Naive B cell (primary cell): Measurements from ENCODE around the gene PRKG1. TPM values are rescaled to one million over a fixed set of nuclear protein-coding genes. Genes with fewer than 3 reads are reported as not detected.
"Not testable (repeated sequence)": the region's sequence is repeated elsewhere in the genome, so short reads cannot be mapped to it uniquely, and the experiment has no call there.

Experiments used
- ATAC-seq, 2 donors: fragments of 150-1000 bp; cut with Tn5 transposase; 2 replicates each; pipeline ENCODE4 v1.10.0; 2021; ENCODE audit warnings: low read depth in 2 of 2, mild to moderate bottlenecking in 2 of 2, moderate library complexity in 2 of 2
- DNase-seq: peaks from one replicate; pipeline ENCODE4 v3.0.0; 2022
- H3K27ac Mint-ChIP-seq, 6 donors: one replicate each; pipeline ENCODE4 v1.8.0; 2020 to 2022; ENCODE audit warnings: mild to moderate bottlenecking in 6 of 6, mixed read lengths in 6 of 6, moderate library complexity in 5 of 6, inconsistent platforms in 2 of 6
- H3K27me3 Mint-ChIP-seq, 3 donors: one replicate each; pipeline ENCODE4 v1.8.0; 2021 to 2022; ENCODE audit warnings: mixed read lengths in 3 of 3, mild to moderate bottlenecking in 1 of 3
- H3K36me3 Mint-ChIP-seq, 2 donors: one replicate each; pipeline ENCODE4 v1.8.0; 2020 to 2022; ENCODE audit warnings: mixed read lengths in 2 of 2, inconsistent platforms in 1 of 2, mild to moderate bottlenecking in 1 of 2
- H3K4me1 Mint-ChIP-seq, 3 donors: one replicate each; pipeline ENCODE4 v1.8.0; 2020 to 2022; ENCODE audit warnings: mixed read lengths in 3 of 3, inconsistent platforms in 1 of 3, mild to moderate bottlenecking in 1 of 3, moderate library complexity in 1 of 3
- H3K4me3 Mint-ChIP-seq, 8 donors: one replicate each; pipeline ENCODE4 v1.8.0; 2020 to 2022; ENCODE audit warnings: mild to moderate bottlenecking in 8 of 8, mixed read lengths in 8 of 8, moderate library complexity in 8 of 8, inconsistent platforms in 2 of 8
- H3K9me3 Mint-ChIP-seq, 7 donors: one replicate each; pipeline ENCODE4 v1.8.0; 2020 to 2022; ENCODE audit warnings: mixed read lengths in 7 of 7, mild to moderate bottlenecking in 5 of 7, inconsistent platforms in 2 of 7, moderate library complexity in 1 of 7
- polyA plus RNA-seq, 6 donors: library from polyadenylated mRNA; unstranded; fragments of 300-500 nt; fragmentation: Illumina TruSeq; gene quantifications; one replicate each; pipeline ENCODE4 v1.2.3, GENCODE V29; 2021; ENCODE audit warnings: low read depth in 6 of 6

Gene PRKG1
- polyA plus RNA-seq, 6 donors from 2014 or later: 0.21 TPM; not detected in 5

DNA sequence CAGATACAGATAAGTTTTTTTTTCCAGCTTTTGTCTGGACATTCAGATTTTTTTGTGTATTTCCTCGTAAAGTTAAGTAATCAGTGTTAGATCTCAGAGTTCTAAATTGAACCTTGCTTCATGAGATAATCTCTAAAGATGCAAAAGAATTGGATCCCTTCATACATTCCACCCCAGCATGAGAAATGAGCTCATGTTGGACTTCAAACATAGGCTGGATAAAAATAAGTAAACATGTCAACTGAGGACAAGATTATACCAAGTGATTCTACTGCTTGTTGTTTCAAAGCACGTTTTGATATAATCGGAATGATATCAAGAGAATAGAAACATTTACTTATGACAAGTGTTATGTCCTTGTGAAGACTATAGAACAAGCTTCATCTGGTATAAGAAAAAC lies 1122.8 kb downstream of the PRKG1 start:
- peaks cover 0 to 4% (median 0%) of the 10 kb centered on the region in 7 donors for H3K9me3 Mint-ChIP-seq
- no peak for DNase-seq
- no peak overlapping the region for H3K27ac Mint-ChIP-seq
- H3K27me3 Mint-ChIP-seq: no peaks in the 10 kb centered on the region
- no peaks in the 10 kb centered on the region for H3K4me1 Mint-ChIP-seq
- no peaks in the 10 kb centered on the region for H3K36me3 Mint-ChIP-seq
- no peak overlapping the region for H3K4me3 Mint-ChIP-seq
- no peak for ATAC-seq

DNA sequence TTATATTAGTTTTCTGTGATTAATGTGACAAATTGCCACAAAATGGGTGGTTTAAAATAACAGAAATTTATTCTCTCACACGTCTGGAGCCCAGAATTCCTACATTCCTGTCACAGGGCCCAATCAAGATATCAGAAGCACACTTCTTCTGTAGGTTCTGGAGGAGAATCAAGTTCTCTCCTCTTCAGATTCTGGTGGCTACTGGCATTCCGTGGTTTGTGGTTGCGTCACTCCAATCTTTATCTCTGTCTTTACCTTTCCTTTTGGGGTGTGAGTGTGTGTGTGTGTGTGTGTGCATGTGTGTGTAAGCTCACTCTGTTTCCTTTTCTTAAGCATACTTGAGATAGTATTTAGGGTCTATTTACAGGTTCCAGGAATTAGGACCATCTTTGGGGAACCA lies 1124.3 kb downstream of the PRKG1 start:
- no peak for DNase-seq
- no peak overlapping the region for H3K4me3 Mint-ChIP-seq
- H3K36me3 Mint-ChIP-seq: no peaks in the 10 kb centered on the region
- no peak for ATAC-seq
- peaks cover 0 to 4% (median 0%) of the 10 kb centered on the region in 7 donors for H3K9me3 Mint-ChIP-seq
- H3K4me1 Mint-ChIP-seq: no peaks in the 10 kb centered on the region
- H3K27ac Mint-ChIP-seq: no peak overlapping the region
- peaks cover 0 to 9% (median 2%) of the 10 kb centered on the region in 3 donors for H3K27me3 Mint-ChIP-seq

DNA sequence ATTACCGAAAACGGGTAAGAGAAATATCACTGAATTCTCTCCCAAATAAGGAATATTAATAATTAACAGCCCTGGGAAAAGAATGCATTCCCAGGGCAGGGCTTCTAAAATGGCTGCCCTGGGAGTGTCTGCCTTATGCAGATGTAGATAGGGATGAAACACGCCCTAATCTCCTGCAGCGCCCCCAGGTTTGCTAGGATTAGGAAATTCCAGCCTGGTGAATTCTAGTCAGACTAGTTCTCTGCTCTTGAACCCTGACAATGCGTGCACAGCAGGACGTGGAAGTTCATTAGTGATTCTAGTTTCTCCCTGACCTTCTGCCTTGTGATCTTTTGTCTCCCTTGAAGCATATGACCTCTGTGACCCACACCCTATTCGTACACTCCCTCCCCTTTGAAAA lies 1130.6 kb downstream of the PRKG1 start:
- ATAC-seq, H3K36me3 Mint-ChIP-seq, H3K4me1 Mint-ChIP-seq, DNase-seq, H3K27ac Mint-ChIP-seq, H3K4me3 Mint-ChIP-seq, H3K9me3 Mint-ChIP-seq: not testable (repeated sequence)
- peaks cover 12 to 28% (median 21%) of the 10 kb centered on the region in 3 donors for H3K27me3 Mint-ChIP-seq

GRCh38 chr10:52208365-52208764 lies 1134.1 kb downstream of the PRKG1 start:
- no peak overlapping the region for H3K4me3 Mint-ChIP-seq
- DNase-seq: no peak
- no peak for ATAC-seq
- H3K9me3 Mint-ChIP-seq: no peaks in the 10 kb centered on the region
- no peak overlapping the region for H3K27ac Mint-ChIP-seq
- H3K36me3 Mint-ChIP-seq: no peaks in the 10 kb centered on the region
- H3K4me1 Mint-ChIP-seq: peaks cover 0 to 2% (median 0%) of the 10 kb centered on the region in 3 donors
- peaks cover 12 to 20% (median 20%) of the 10 kb centered on the region in 3 donors for H3K27me3 Mint-ChIP-seq

- Mint-ChIP-seq H3K4me1 (peaks cover 0 to 11% (median 5%) of the 10 kb centered on the region in 3 donors), H3K27me3 (peaks cover 10 to 17% (median 15%) of the 10 kb centered on the region in 3 donors), H3K27ac (no peak overlapping the region), H3K36me3 (no peaks in the 10 kb centered on the region), H3K9me3 (no peaks in the 10 kb centered on the region), H3K4me3 (no peak overlapping the region)
- ATAC-seq (no peak), DNase-seq (no peak)
Measured at GRCh38 chr10:52210161-52210560, 1135.9 kb downstream of the PRKG1 start.

DNA sequence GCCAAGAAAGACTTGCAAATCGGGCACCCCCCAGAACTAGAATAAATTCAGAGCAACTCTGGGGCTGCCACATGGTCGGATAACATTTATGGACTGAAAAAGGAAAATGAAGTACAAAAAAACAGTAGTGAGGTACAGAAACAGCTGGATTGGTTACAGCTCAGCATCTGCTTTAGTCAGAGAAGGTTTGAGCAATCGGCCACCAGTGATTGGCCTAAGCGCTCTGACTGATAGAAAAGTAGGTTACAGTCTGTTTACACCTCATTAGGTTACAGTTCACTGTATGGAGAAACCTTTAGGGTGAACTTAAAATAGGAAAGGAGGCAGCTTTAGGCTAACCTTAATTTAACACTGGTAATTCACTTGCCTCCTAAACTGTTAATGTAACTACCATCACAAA lies 1137.8 kb downstream of the PRKG1 start:
- H3K9me3 Mint-ChIP-seq: no peaks in the 10 kb centered on the region
- peaks cover 0 to 6% (median 0%) of the 10 kb centered on the region in 3 donors for H3K27me3 Mint-ChIP-seq
- H3K4me1 Mint-ChIP-seq: peaks cover 14 to 20% (median 19%) of the 10 kb centered on the region in 3 donors
- H3K4me3 Mint-ChIP-seq: no peak overlapping the region
- no peak for ATAC-seq
- no peak for DNase-seq
- H3K27ac Mint-ChIP-seq: no peak overlapping the region
- H3K36me3 Mint-ChIP-seq: no peaks in the 10 kb centered on the region

DNA sequence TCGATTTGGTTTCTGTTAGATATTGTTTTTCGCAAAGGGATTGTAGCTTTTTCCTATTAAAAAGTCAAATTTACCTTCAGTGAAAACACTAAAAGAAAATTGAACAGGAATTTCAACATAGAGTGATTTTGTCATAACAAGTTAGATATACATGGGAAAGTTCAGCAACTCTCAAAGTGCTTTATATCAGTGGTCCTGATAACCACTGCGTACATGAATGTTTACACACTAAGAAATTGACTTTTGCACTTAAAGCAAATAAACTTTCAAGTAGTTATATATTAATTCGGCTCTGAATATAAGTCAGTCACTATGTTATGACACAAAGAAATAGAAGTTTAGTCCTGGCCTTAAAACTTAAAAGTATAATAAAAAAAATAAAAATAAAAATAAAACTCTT lies 1138.5 kb downstream of the PRKG1 start:
- H3K36me3 Mint-ChIP-seq: no peaks in the 10 kb centered on the region
- no peak for DNase-seq
- H3K27me3 Mint-ChIP-seq: peaks cover 0 to 2% (median 0%) of the 10 kb centered on the region in 3 donors
- no peak overlapping the region for H3K27ac Mint-ChIP-seq
- peaks cover 22 to 27% (median 26%) of the 10 kb centered on the region in 3 donors for H3K4me1 Mint-ChIP-seq
- H3K4me3 Mint-ChIP-seq: no peak overlapping the region
- ATAC-seq: no peak
- no peaks in the 10 kb centered on the region for H3K9me3 Mint-ChIP-seq

- DNase-seq: no peak
- Mint-ChIP-seq H3K4me3 (no peak overlapping the region), H3K9me3 (no peaks in the 10 kb centered on the region), H3K36me3 (no peaks in the 10 kb centered on the region), H3K4me1 (peaks cover 24 to 32% (median 26%) of the 10 kb centered on the region in 3 donors), H3K27ac (peak overlapping the region in 1 of 6 donors; percentile 35), H3K27me3 (no peaks in the 10 kb centered on the region)
- ATAC-seq: no peak
Measured at GRCh38 chr10:52213321-52213752, 1139.0 kb downstream of the PRKG1 start.

DNA sequence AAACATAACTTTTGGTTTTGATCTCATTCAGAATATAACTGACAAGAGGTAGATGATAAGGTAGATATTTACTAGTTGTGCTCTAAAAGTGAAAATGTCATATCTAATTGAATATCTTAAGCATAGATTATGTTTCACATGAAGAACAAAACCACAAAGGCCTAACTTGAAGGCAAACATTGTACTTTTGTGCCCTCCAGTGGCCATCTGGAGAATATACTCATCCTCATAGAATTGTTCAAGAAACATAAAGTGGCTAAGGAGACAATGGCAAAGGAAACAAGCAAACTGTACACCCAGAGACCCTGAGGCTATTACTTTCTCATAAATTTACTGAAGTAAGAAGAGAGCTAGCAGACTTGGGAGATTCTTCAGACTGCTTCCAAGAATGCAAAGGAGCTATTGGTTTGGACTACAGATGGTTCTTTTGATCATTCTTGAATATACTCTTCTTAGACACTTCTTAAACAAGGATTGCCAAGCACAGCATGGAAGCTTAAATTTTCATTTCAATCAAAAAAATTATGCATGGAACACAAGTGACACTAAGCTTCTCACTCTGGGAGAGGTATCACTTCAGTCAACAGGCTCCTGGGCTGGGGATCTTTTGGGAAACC lies 1141.6 kb downstream of the PRKG1 start:
- DNase-seq (peak; percentile 52), ATAC-seq (peak; percentile 37 to 46)
- Mint-ChIP-seq H3K4me3 (peak overlapping the region; percentile 19 to 77 (median 62)), H3K27ac (peak overlapping the region in 5 of 6 donors; percentile 15 to 93 (median 78)), H3K4me1 (peaks cover 24 to 32% (median 26%) of the 10 kb centered on the region in 3 donors), H3K27me3 (no peaks in the 10 kb centered on the region), H3K9me3 (no peaks in the 10 kb centered on the region), H3K36me3 (no peaks in the 10 kb centered on the region)

DNA sequence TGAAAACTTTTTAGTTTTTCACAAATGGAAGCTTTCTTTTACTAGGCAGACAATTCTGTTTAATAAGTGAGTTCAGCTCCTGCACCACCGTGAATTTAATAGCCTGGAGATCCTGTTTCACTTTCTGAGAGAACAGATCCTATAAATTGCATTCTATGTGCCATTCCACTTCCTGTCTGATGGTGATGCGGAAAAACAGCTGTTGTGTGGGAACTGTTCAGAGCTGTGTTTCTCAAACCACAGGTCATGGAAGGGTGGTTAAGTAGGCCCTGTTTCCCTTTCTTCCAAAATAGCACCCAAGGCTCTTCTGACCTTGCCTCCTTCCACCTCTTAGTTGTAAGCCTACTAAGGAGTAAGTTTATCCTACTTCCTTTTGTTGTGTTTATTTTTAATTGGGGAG lies 1142.6 kb downstream of the PRKG1 start:
- Mint-ChIP-seq H3K9me3 (no peaks in the 10 kb centered on the region), H3K4me3 (peak overlapping the region; percentile 41 to 77 (median 68)), H3K4me1 (peaks cover 24 to 32% (median 26%) of the 10 kb centered on the region in 3 donors), H3K27me3 (no peaks in the 10 kb centered on the region), H3K36me3 (no peaks in the 10 kb centered on the region), H3K27ac (peak overlapping the region; percentile 70 to 96 (median 92))
- DNase-seq (peak; percentile 62), ATAC-seq (peak; percentile 89 to 91)

- Mint-ChIP-seq H3K4me3 (peak overlapping the region in 3 of 8 donors; percentile 55 to 77 (median 75)), H3K9me3 (no peaks in the 10 kb centered on the region), H3K4me1 (peaks cover 24 to 32% (median 26%) of the 10 kb centered on the region in 3 donors), H3K36me3 (no peaks in the 10 kb centered on the region), H3K27ac (peak overlapping the region; percentile 70 to 96 (median 92)), H3K27me3 (no peaks in the 10 kb centered on the region)
- DNase-seq (no peak), ATAC-seq (no peak)
Measured at GRCh38 chr10:52217531-52217930, 1143.2 kb downstream of the PRKG1 start.

DNA sequence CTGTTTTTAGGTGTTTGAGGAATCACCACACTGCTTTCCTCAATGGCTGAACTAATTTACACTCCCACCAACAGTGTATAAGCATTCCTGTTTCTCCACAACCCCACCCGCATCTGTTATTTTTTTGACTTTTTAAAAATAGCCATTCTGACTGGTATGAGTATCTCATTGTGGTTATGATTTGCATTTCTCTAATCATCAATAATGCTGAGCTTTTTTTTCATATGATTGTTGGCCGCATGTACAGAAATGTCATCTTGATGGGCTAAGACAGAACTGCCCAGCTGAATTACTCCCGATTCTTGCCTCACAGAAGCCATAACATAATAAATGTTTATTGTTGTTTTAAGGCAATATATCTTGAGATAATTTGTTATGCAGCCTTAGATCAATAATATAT lies 1146.7 kb downstream of the PRKG1 start:
- Mint-ChIP-seq H3K4me1 (peaks cover 11 to 23% (median 20%) of the 10 kb centered on the region in 3 donors), H3K36me3 (no peaks in the 10 kb centered on the region), H3K9me3 (peaks cover 0 to 2% (median 0%) of the 10 kb centered on the region in 7 donors), H3K27me3 (no peaks in the 10 kb centered on the region), H3K27ac (no peak overlapping the region), H3K4me3 (no peak overlapping the region)
- no peak for ATAC-seq
- DNase-seq: no peak

DNA sequence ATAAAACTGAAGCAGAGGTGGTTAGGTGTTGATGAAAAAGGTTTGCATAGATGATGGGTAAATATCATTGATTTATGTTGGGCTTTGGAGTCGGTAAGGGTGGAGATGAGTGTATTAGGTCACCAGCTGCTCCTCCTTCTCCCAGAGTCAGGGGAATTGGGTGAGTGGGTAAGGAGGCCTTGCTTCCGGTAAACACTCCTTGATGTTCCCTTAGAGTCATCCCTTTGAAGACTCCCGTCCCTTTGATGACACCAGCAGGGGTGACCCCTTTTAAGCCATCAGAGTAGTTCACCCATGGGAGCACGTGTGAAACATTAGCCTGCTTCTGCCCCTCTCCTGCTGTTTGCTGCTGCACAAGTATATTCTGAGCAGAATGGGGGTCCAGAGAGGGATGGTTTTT lies 1147.6 kb downstream of the PRKG1 start:
- H3K9me3 Mint-ChIP-seq: peaks cover 0 to 2% (median 0%) of the 10 kb centered on the region in 7 donors
- no peak for DNase-seq
- no peak overlapping the region for H3K4me3 Mint-ChIP-seq
- no peak for ATAC-seq
- H3K4me1 Mint-ChIP-seq: peaks cover 8 to 14% (median 11%) of the 10 kb centered on the region in 3 donors
- no peaks in the 10 kb centered on the region for H3K36me3 Mint-ChIP-seq
- no peak overlapping the region for H3K27ac Mint-ChIP-seq
- H3K27me3 Mint-ChIP-seq: no peaks in the 10 kb centered on the region

DNA sequence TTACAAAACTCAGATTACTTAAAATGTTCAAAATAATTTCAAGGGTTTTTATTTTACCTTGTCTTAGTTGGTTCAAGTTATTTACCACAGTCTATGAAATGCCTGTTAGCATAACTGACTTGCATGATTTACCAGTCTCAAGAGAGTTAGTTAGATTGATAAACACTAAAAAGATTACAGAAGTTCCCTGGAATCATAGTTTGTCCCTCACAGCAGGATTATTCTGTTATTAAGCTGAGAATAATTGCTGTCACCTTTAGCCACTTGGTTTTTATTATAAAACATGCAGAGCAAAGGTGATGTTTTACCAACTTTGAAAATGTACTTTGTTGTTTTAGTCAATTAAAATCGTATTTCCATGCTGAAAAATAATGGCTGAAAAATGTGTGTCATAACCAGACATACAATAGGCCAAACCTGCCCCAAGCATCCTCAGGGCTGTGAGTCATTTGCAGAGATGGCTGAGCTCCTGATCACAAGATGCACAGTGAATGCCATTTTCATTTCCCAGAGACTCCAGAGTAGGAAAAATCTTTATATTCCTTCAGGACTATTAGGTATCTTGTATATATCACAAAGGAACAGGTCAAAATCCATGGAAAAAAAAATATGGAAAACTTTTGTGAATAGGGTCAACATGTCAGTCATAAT lies 1152.0 kb downstream of the PRKG1 start:
- Mint-ChIP-seq H3K4me1 (peaks cover 3 to 7% (median 6%) of the 10 kb centered on the region in 3 donors), H3K27me3 (no peaks in the 10 kb centered on the region), H3K36me3 (no peaks in the 10 kb centered on the region), H3K9me3 (peaks cover 0 to 2% (median 0%) of the 10 kb centered on the region in 7 donors), H3K27ac (no peak overlapping the region), H3K4me3 (no peak overlapping the region)
- ATAC-seq (no peak), DNase-seq (no peak)
